VCaP (cell line): Measurements from ENCODE around the gene SARM1.

Source experiments
- H3K27ac ChIP-seq: fragments of 450-650 bp; 2 replicates; pipeline ENCODE4 v1.5.1; 2017
- TF ChIP-seq, protein P1 (sequence below): fragments of 450-650 bp; conservative IDR thresholded peaks from 2 replicates; pipeline ENCODE4 v1.5.1; 2017; ENCODE audit warnings: mild to moderate bottlenecking, moderate library complexity

SARM1 gene

DNA sequence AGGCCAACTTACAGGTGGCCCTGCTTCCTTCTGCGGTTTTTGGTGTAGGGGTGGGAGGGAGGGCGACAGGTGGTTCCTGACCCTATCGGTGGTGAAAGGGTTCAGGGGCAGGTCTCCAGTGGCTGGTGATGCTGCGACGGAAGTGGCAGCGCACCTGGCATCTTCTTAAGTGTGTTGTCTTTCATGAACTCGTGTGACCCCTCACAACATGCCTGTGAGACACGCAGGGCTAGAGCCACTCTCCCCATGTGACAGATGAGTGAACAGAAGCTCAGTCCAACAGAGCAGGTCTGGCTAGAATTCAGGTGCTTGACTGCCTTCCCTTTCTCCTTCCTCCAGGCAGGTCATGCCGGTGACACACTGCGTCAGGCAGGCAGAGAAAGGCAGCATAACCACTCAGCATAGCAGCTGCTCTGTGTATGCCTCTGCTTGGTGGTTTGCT, 28.0 kb upstream of the SARM1 start:
- TF ChIP-seq, protein P1, sequence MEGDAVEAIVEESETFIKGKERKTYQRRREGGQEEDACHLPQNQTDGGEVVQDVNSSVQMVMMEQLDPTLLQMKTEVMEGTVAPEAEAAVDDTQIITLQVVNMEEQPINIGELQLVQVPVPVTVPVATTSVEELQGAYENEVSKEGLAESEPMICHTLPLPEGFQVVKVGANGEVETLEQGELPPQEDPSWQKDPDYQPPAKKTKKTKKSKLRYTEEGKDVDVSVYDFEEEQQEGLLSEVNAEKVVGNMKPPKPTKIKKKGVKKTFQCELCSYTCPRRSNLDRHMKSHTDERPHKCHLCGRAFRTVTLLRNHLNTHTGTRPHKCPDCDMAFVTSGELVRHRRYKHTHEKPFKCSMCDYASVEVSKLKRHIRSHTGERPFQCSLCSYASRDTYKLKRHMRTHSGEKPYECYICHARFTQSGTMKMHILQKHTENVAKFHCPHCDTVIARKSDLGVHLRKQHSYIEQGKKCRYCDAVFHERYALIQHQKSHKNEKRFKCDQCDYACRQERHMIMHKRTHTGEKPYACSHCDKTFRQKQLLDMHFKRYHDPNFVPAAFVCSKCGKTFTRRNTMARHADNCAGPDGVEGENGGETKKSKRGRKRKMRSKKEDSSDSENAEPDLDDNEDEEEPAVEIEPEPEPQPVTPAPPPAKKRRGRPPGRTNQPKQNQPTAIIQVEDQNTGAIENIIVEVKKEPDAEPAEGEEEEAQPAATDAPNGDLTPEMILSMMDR = no peak
- no peak overlapping the region for H3K27ac ChIP-seq

DNA sequence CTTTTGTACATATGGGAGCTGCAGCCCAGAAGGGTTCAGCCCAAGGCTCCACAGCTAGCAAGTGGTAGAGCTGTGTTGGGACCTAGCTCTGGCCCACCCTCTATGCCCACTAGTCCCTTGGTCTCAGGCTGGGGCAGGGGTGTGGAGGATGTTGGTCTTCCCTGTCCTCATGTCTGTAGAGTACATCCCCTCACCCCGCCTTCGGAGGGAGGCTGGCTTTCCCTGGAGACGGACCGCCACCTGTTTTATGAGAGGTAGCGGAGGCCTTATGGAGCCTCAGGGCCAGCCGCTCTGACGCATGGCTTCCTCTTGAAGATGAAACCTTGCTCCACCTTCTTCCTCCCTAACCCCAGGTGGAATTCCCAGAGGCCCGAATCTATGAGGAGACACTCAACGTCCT, 27.5 kb upstream of the SARM1 start:
- TF ChIP-seq, protein P1 = no peak
- no peak overlapping the region for H3K27ac ChIP-seq

- TF ChIP-seq, protein P1 = no peak
- H3K27ac ChIP-seq = peak overlapping the region; percentile 77
These were observed 27.0 kb upstream of the SARM1 start for GRCh38 chr17:28344435-28344901.

DNA sequence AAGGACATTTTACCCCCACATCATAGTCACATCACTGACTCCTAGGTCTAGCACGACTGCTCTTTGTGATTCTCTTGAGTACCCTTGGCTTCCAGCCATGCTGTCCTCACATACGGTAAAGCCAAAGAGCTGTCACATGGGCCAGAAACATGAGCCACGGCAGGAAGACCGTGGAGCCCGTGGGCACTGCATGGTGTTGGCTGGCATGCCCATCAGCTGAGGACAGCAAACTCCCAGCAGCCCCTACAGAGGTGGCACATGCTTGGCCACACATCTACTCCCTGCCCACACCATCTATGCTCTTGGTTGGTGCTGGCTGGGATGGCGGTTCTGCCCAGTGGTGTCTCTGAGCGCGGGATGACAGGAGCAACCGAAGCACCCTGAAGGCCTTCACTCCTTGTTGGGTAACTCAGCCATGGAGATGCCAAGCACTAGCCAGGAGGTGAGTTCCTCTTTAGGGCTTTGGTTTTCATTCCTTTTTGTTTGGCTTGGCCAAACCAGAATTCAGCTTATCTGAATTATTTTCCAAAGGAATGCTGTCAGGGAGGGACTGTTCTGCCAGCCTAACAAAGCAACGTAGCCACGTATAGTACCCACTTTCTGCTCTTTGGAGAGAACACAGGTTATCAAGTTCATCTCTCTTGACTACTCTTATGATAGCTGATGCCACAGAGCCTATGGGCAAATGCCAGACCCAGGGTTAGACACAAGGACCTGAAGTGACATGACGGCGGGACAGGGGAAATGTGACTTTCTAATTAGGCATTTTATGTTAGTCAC, 25.9 kb upstream of the SARM1 start:
- TF ChIP-seq, protein P1 = no peak
- peak overlapping the region; percentile 77 for H3K27ac ChIP-seq

- TF ChIP-seq, protein P1 = no peak
- peak overlapping the region; percentile 77 for H3K27ac ChIP-seq
These were observed 25.3 kb upstream of the SARM1 start for GRCh38 chr17:28346199-28346580.

DNA sequence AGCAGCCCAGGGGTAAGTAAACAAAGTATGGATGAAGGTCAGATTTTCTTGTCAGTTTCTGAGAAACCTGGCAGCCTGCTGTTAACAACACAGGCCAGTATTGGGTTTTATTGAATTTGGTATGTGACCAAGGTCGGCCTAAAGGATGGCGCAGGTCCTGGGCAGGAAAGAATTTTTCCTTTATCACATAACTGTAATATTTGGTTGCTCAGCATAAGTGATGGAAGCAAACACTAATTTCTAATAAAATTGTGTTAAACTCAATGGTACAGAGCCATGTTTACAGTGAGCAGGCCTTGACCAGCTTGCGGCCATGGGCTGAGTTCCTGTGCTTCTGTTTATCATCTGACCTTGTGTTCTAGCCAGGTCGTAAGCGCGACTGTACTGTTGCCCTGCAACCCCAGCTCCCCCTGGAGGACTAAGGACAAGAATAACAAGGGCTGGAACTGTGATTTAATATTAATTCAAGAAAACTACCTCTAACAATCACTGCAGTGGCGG, 24.7 kb upstream of the SARM1 start:
- TF ChIP-seq, protein P1 = peak; percentile 95
- peak overlapping the region; percentile 77 for H3K27ac ChIP-seq

- TF ChIP-seq, protein P1 = peak; percentile 35
- peak overlapping the region; percentile 77 for H3K27ac ChIP-seq
These were observed 24.1 kb upstream of the SARM1 start for GRCh38 chr17:28347261-28347891.
